Keratinocyte (primary cell): ENCODE measurements around the gene CAVIN1. TPM values are rescaled to one million over a fixed set of nuclear protein-coding genes. Genes with fewer than 3 reads are reported as not detected.

ENCODE experiments used
- DNase-seq: peaks from one replicate; pipeline ENCODE4 v3.0.0-alpha.2; 2011; ENCODE audit warnings: low read depth, missing footprints, low spot score
- FAIRE-seq: peaks from 2 replicates; lab custom pipeline; 2011; peaks lifted over from hg19 to GRCh38; lab: Jason Lieb, UNC
- H2AFZ ChIP-seq: 2 replicates; pipeline ENCODE4 v1.6.0; 2012; ENCODE audit warnings: low read length, control low read depth, inconsistent platforms; ENCODE audit not compliant: control insufficient read depth
- H3K27ac ChIP-seq: 2 replicates; pipeline ENCODE4 v1.5.1; 2011; ENCODE audit warnings: low read length; ENCODE audit not compliant: control insufficient read depth, insufficient read depth
- H3K27me3 ChIP-seq: 3 replicates; pipeline ENCODE4 v1.6.0; 2011; ENCODE audit warnings: low read length; ENCODE audit not compliant: control insufficient read depth, insufficient read depth; ENCODE audit errors: extremely low read depth
- H3K36me3 ChIP-seq, 2 experiments: 2 replicates in 1 of 2; 3 replicates in 1 of 2; pipeline ENCODE4 v1.5.1; 2011; ENCODE audit warnings: low read length in 2 of 2, mild to moderate bottlenecking in 1 of 2; ENCODE audit not compliant: control insufficient read depth in 2 of 2, insufficient read depth in 2 of 2; ENCODE audit errors: extremely low read depth in 1 of 2
- H3K4me1 ChIP-seq: 3 replicates; pipeline ENCODE4 v1.5.1; 2011; ENCODE audit warnings: low read length; ENCODE audit not compliant: control insufficient read depth, insufficient read depth; ENCODE audit errors: extremely low read depth
- H3K4me2 ChIP-seq: 3 replicates; pipeline ENCODE4 v1.6.0; 2011; ENCODE audit warnings: low read depth, low read length; ENCODE audit not compliant: control insufficient read depth, insufficient read depth; ENCODE audit errors: extremely low read depth
- H3K4me3 ChIP-seq, 3 experiments: fragments of 200-600 bp in 1 of 3; sonication (generic) in 1 of 3; 2 replicates in 2 of 3; 3 replicates in 1 of 3; pipeline ENCODE4 v1.5.1; 2011 to 2016; ENCODE audit warnings: low read length in 3 of 3, mild to moderate bottlenecking in 3 of 3, control low read depth in 2 of 3, inconsistent platforms in 1 of 3, low read depth in 1 of 3, mixed read lengths in 1 of 3, mixed run types in 1 of 3, moderate library complexity in 1 of 3; ENCODE audit not compliant: control insufficient read depth in 2 of 3, insufficient read depth in 2 of 3; ENCODE audit errors: extremely low read depth in 1 of 3
- H3K79me2 ChIP-seq: 2 replicates; pipeline ENCODE4 v1.6.0; 2012; ENCODE audit warnings: low read length; ENCODE audit not compliant: control insufficient read depth, insufficient read depth
- H3K9ac ChIP-seq: 3 replicates; pipeline ENCODE4 v1.6.0; 2011; ENCODE audit warnings: low read length; ENCODE audit not compliant: control insufficient read depth, insufficient read depth; ENCODE audit errors: extremely low read depth
- H3K9me1 ChIP-seq: 3 replicates; pipeline ENCODE4 v1.6.0; 2011; ENCODE audit warnings: low read length; ENCODE audit not compliant: control insufficient read depth, insufficient read depth; ENCODE audit errors: extremely low read depth
- H3K9me3 ChIP-seq: 2 replicates; pipeline ENCODE4 v1.5.1; 2012; ENCODE audit warnings: low read depth, low read length; ENCODE audit not compliant: control insufficient read depth
- H4K20me1 ChIP-seq: 3 replicates; pipeline ENCODE4 v1.6.0; 2011; ENCODE audit warnings: low read length; ENCODE audit not compliant: control insufficient read depth, insufficient read depth; ENCODE audit errors: extremely low read depth
- CTCF ChIP-seq, 3 experiments: IDR thresholded peaks in 1 of 3; conservative IDR thresholded peaks in 1 of 3; optimal IDR thresholded peaks in 1 of 3; 2 replicates in 2 of 3; 3 replicates in 1 of 3; pipeline versions ENCODE3 to v1.5.1; 2011; ENCODE audit warnings: low read length in 3 of 3, mild to moderate bottlenecking in 3 of 3, moderate library complexity in 2 of 3, control low read depth in 1 of 3, inconsistent platforms in 1 of 3; ENCODE audit not compliant: insufficient read depth in 2 of 3; ENCODE audit errors: extremely low read depth in 1 of 3
- EZH2 ChIP-seq: IDR thresholded peaks from one replicate; pipeline ENCODE4 v1.6.1; 2012; ENCODE audit warnings: inconsistent platforms, mild to moderate bottlenecking, low read length, moderate library complexity
- dilution Hi-C: fragments of 300-500 bp; cut with MboI; formaldehyde crosslinking; loops from one replicate; pipeline ENCODE4 v1.7.0; 2020; ENCODE audit warnings: low sequenced_read_pairs; ENCODE audit not compliant: extremely low pct_ligation_motif_present
- polyA plus RNA-seq, 5 experiments: library from polyadenylated mRNA; depleted of rRNA in 3 of 5; stranded (reverse) in 3 of 5; stranded (forward) in 1 of 5; unstranded in 1 of 5; fragments of >200 nt; gene quantifications; 1 replicate in 1 of 5; 2 replicates in 3 of 5; 3 replicates in 1 of 5; pipeline versions ENCODE4 v1.2.1 to v1.2.3, GENCODE V29; 2011 to 2012; ENCODE audit warnings: missing spikeins in 2 of 5, low read depth in 1 of 5, low replicate concordance in 1 of 5

CAVIN1 gene
- polyA plus RNA-seq, 1 donor (not counting 4 experiments of a cell fraction or from before 2014, with no cell fraction given): 172 TPM

GRCh38 chr17:42365136-42365535, 57.9 kb downstream of the CAVIN1 start:
- Histone ChIP-seq H4K20me1 (peaks cover 6% of the 10 kb centered on the region), H2AFZ (no peak overlapping the region), H3K9me3 (no peaks in the 10 kb centered on the region), H3K9me1 (peaks cover 5% of the 10 kb centered on the region), H3K4me3 (no peak overlapping the region), H3K27ac (no peak overlapping the region), H3K4me1 (peaks cover 20% of the 10 kb centered on the region), H3K36me3 (no peaks in the 10 kb centered on the region), H3K4me2 (no peak overlapping the region), H3K27me3 (no peaks in the 10 kb centered on the region), H3K79me2 (peaks cover 87% of the 10 kb centered on the region), H3K9ac (no peak overlapping the region)
- DNase-seq (no peak), FAIRE-seq (no peak)
- dilution Hi-C loops: no loop called here
- TF ChIP-seq CTCF (optimal IDR thresholded peaks at IDR 0.05 in 1 of 3, IDR thresholded peaks at IDR 0.05 in 1 of 3, conservative IDR thresholded peaks at IDR 0.05 in 1 of 3; ENCODE audit: extremely low read depth in 1 of 3, insufficient read depth in 2 of 3, low read length in 3 of 3) (no peak), EZH2 (no peak)

DNA sequence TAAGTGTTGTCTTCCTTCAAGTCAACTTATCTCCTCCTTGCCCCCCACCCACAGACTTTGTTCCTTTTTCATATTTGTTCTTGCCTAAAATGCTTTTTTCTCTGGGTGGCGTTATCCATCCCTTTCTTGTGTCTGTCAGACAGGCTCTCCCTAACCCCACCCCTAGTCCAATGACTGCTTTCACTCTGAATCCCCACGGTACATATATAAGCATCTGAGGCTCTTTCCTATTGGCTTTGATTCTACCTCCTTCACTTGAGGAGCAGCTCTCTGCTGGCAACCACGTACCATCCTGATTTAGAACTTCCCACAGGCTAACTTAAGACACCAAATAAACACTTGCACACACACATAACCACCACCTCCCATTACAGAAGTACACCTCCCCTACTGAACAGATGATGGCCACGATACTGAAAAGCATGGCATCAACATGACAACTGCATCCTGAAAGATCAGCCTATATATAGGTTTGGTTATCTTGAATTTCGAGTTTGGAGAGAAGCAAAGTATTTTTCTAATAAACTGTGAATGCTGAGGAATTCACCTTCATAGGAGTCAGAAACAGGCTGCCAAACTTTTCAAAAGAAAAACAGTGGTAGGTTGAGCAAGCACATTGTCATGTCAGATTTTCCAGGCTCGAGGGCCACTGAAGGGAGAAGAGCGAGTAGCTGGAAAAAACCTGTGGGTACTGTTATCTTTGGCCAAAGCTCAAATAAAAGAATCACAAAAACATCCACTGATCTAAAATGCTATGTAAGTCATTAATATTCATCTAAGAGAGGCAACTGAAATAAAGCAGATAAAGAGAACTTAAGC, 59.1 kb downstream of the CAVIN1 start:
- Histone ChIP-seq H3K36me3 (no peaks in the 10 kb centered on the region), H3K9ac (no peak overlapping the region), H3K27ac (no peak overlapping the region), H3K79me2 (peaks cover 85% of the 10 kb centered on the region), H4K20me1 (peaks cover 6% of the 10 kb centered on the region), H3K9me3 (no peaks in the 10 kb centered on the region), H3K4me2 (no peak overlapping the region), H3K4me1 (peaks cover 20% of the 10 kb centered on the region), H3K9me1 (peaks cover 5% of the 10 kb centered on the region), H3K4me3 (no peak overlapping the region), H3K27me3 (no peaks in the 10 kb centered on the region), H2AFZ (no peak overlapping the region)
- FAIRE-seq (no peak), DNase-seq (no peak)
- dilution Hi-C loops: no loop called here
- TF ChIP-seq CTCF (optimal IDR thresholded peaks at IDR 0.05 in 1 of 3, IDR thresholded peaks at IDR 0.05 in 1 of 3, conservative IDR thresholded peaks at IDR 0.05 in 1 of 3; ENCODE audit: extremely low read depth in 1 of 3, insufficient read depth in 2 of 3, low read length in 3 of 3): no peak
- TF ChIP-seq EZH2: no peak
